PC-3 (cell line): ENCODE data around the gene GRIN1.

Experiments
- EZH2phosphoT487 ChIP-seq: fragments of 300-600 bp; sonication (generic); IDR thresholded peaks from 2 replicates; pipeline ENCODE4 v1.6.1; 2018; ENCODE audit warnings: mild to moderate bottlenecking, antibody characterized with exemption, low read length, borderline replicate concordance
- TF ChIP-seq, protein P1 (sequence below): fragments of 300-600 bp; sonication (generic); conservative IDR thresholded peaks from 2 replicates; pipeline ENCODE4 v1.5.1; 2017; ENCODE audit warnings: antibody characterized with exemption, low read depth, mild to moderate bottlenecking, low read length

DNA sequence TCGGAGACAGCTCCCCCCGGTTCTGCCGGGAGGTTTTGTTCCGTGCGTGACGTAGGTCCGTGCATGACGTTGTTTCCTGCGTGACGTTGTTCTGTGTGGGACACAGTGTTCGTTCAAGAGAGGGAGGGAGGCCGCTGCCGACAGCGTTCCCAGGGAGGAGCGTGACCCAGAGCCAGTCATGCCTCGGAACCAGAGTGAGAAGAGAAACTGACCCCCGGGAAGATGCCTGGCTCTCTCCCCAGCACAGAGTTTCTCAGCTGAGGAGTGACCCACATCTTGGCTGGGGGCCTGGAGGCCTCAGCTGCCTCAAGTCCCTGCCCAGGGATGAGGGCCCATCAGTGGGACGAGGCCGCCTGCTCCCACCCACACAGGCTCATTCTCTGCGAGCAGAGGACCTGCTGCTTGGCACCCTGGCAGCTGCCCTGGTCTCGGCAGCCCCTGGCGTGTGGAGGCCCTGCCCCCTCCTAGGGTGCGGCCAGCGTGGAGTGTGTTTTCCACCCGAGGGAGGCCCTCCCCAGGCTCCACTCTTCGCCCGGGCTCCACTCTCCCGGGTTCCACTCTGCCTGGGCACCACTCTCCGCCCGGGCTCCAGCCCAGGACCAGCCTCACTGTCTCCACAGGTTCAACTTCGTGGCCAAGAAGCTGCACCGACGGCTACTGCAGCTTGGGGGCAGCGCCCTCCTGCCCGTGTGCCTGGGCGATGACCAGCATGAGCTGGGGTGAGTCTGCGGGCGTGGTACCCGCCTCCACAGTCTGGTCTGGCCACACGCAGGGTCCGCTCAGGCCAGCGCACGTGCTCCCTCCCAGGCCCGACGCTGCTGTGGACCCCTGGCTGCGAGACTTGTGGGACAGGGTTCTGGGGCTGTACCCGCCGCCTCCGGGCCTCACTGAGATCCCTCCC lies 74.5 kb downstream of the GRIN1 start:
- no peak for TF ChIP-seq EZH2phosphoT487
- TF ChIP-seq, protein P1, sequence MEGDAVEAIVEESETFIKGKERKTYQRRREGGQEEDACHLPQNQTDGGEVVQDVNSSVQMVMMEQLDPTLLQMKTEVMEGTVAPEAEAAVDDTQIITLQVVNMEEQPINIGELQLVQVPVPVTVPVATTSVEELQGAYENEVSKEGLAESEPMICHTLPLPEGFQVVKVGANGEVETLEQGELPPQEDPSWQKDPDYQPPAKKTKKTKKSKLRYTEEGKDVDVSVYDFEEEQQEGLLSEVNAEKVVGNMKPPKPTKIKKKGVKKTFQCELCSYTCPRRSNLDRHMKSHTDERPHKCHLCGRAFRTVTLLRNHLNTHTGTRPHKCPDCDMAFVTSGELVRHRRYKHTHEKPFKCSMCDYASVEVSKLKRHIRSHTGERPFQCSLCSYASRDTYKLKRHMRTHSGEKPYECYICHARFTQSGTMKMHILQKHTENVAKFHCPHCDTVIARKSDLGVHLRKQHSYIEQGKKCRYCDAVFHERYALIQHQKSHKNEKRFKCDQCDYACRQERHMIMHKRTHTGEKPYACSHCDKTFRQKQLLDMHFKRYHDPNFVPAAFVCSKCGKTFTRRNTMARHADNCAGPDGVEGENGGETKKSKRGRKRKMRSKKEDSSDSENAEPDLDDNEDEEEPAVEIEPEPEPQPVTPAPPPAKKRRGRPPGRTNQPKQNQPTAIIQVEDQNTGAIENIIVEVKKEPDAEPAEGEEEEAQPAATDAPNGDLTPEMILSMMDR = peak; percentile 47; the same call in 1 of the 2 replicates
